OCI-LY7 (cell line): ENCODE results near the gene GPR119. TPM values are rescaled to one million over a fixed set of nuclear protein-coding genes. Genes with fewer than 3 reads are reported as not detected.
"Not testable (repeated sequence)": the region's sequence is repeated elsewhere in the genome, so short reads cannot be mapped to it uniquely, and the experiment has no call there.

ENCODE experiments used
- BruUV-seq: library from RNA; stranded (reverse); fragments of 400-500 nt; replicated peaks from 2 replicates; lab custom pipeline; 2021; lab: Mats Ljungman, UMichigan
- CTCF ChIA-PET: fragments of 300-600 bp; sonication (Branson Sonifier 250); formaldehyde crosslinking; loops from one replicate; lab custom pipeline; 2022; ENCODE audit warnings: antibody characterized with exemption; ENCODE audit not compliant: unreplicated experiment; lab: Charles Lee
- POLR2A ChIA-PET: fragments of 300-600 bp; sonication (Branson Sonifier 250); formaldehyde crosslinking; loops from one replicate; lab custom pipeline; 2022; ENCODE audit warnings: antibody characterized with exemption; lab: Charles Lee
- DNase-seq: peaks from one replicate; pipeline ENCODE4 v3.0.0-alpha.2; 2015; ENCODE audit warnings: low spot score
- H2AFZ ChIP-seq: fragments of 200-600 bp; sonication (generic), shearing (Covaris generic); 2 replicates; pipeline ENCODE4 v1.6.1; 2014; ENCODE audit warnings: mild to moderate bottlenecking, antibody characterized with exemption, low read length, moderate library complexity
- H3K27ac ChIP-seq: fragments of 200-600 bp; sonication (generic); 2 replicates; pipeline ENCODE4 v1.5.1; 2014; ENCODE audit warnings: mixed run types, low read depth, mild to moderate bottlenecking, moderate library complexity, low read length, inconsistent platforms; ENCODE audit not compliant: poor library complexity, severe bottlenecking
- H3K36me3 ChIP-seq: fragments of 200-600 bp; sonication (generic); 2 replicates; pipeline ENCODE4 v1.6.1; 2014; ENCODE audit warnings: mild to moderate bottlenecking, antibody characterized with exemption, low read length, moderate library complexity, mixed read lengths; ENCODE audit not compliant: insufficient read depth
- H3K4me1 ChIP-seq: fragments of 200-600 bp; sonication (generic); 2 replicates; pipeline ENCODE4 v1.5.1; 2014; ENCODE audit warnings: mild to moderate bottlenecking, low read length; ENCODE audit not compliant: insufficient read depth, poor library complexity, severe bottlenecking
- H3K4me2 ChIP-seq: fragments of 200-600 bp; sonication (generic); 2 replicates; pipeline ENCODE4 v1.6.1; 2014; ENCODE audit warnings: mild to moderate bottlenecking, low read length
- H3K4me3 ChIP-seq: fragments of 200-600 bp; sonication (generic); 2 replicates; pipeline ENCODE4 v1.5.1; 2014; ENCODE audit warnings: mild to moderate bottlenecking, low read depth, low read length; ENCODE audit not compliant: poor library complexity, severe bottlenecking
- H3K79me2 ChIP-seq: fragments of 200-600 bp; sonication (generic); 2 replicates; pipeline ENCODE4 v1.6.1; 2016; ENCODE audit warnings: low read depth, mild to moderate bottlenecking, low read length, moderate library complexity, mixed read lengths; ENCODE audit not compliant: insufficient read depth
- H3K9me2 ChIP-seq: fragments of 200-600 bp; sonication (generic); 2 replicates; pipeline ENCODE4 v1.6.1; 2016; ENCODE audit warnings: mild to moderate bottlenecking, low read length, mixed read lengths; ENCODE audit not compliant: insufficient read depth
- H3K9me3 ChIP-seq: fragments of 200-600 bp; sonication (generic); 2 replicates; pipeline ENCODE4 v1.6.1; 2014; ENCODE audit warnings: mild to moderate bottlenecking, mixed run types, low read length, mixed read lengths
- H4K20me1 ChIP-seq: fragments of 200-600 bp; sonication (generic); 2 replicates; pipeline ENCODE4 v1.6.1; 2014; ENCODE audit warnings: mild to moderate bottlenecking, antibody characterized with exemption, low read length, moderate library complexity, mixed read lengths; ENCODE audit not compliant: insufficient read depth
- EZH2phosphoT487 ChIP-seq: fragments of 200-600 bp; sonication (generic); IDR thresholded peaks from 2 replicates; pipeline ENCODE4 v1.6.1; 2018; ENCODE audit warnings: low read depth, borderline replicate concordance, mild to moderate bottlenecking, mixed run types, antibody characterized with exemption, low read length, moderate library complexity, mixed read lengths
- intact Hi-C: fragments of 100-400 bp; cut with micrococcal nuclease; formaldehyde crosslinking; loops from one replicate; pipeline ENCODE4 v1.10.0; 2022; ENCODE audit not compliant: unreplicated experiment
- total RNA-seq, 2 experiments: library from RNA; depleted of rRNA in 1 of 2; stranded (reverse); fragments of >200 nt in 1 of 2; shearing (Covaris generic) in 1 of 2; gene quantifications; 2 replicates each; pipeline ENCODE4 v1.2.3, GENCODE V29; 2014 to 2022
- TF ChIP-seq, protein P1 (sequence below): fragments of 200-600 bp; sonication (generic); conservative IDR thresholded peaks from 2 replicates; pipeline ENCODE4 v1.5.1; 2014; ENCODE audit warnings: mild to moderate bottlenecking, antibody characterized with exemption, low read length, moderate library complexity, mixed read lengths

The GPR119 gene
- total RNA-seq, 2 experiments from 2014 or later = not detected

DNA sequence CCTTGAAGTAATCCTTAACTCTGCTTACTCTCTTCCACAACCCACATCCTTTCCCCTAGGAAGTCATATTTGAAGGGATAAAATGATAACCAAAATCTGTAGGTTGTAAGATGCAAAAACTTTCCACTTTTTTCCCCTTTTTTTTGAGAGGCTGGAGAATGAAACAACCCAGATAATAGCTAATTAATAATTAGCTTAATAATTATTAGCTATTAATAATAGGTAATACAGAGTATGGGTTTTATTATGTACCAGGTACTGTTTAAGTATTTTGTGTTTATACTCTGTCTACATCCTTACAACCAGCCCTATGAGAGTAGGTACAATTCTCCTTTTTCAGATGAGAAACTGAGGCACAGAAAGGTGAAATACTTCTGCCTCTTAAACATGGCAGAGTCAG lies 9.4 kb downstream of the GPR119 start:
- POLR2A ChIA-PET = no interaction called here
- no peak overlapping the region for H3K4me3 ChIP-seq
- no peak overlapping the region for H2AFZ ChIP-seq
- H4K20me1 ChIP-seq = no peaks in the 10 kb centered on the region
- H3K4me2 ChIP-seq = no peak overlapping the region
- intact Hi-C loops = no loop called here
- no peaks in the 10 kb centered on the region for H3K9me3 ChIP-seq
- H3K9me2 ChIP-seq = no peaks in the 10 kb centered on the region
- no peaks in the 10 kb centered on the region for H3K36me3 ChIP-seq
- TF ChIP-seq EZH2phosphoT487 = no peak
- TF ChIP-seq, protein P1, sequence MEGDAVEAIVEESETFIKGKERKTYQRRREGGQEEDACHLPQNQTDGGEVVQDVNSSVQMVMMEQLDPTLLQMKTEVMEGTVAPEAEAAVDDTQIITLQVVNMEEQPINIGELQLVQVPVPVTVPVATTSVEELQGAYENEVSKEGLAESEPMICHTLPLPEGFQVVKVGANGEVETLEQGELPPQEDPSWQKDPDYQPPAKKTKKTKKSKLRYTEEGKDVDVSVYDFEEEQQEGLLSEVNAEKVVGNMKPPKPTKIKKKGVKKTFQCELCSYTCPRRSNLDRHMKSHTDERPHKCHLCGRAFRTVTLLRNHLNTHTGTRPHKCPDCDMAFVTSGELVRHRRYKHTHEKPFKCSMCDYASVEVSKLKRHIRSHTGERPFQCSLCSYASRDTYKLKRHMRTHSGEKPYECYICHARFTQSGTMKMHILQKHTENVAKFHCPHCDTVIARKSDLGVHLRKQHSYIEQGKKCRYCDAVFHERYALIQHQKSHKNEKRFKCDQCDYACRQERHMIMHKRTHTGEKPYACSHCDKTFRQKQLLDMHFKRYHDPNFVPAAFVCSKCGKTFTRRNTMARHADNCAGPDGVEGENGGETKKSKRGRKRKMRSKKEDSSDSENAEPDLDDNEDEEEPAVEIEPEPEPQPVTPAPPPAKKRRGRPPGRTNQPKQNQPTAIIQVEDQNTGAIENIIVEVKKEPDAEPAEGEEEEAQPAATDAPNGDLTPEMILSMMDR = no peak
- no peaks in the 10 kb centered on the region for H3K79me2 ChIP-seq
- no peak overlapping the region for H3K27ac ChIP-seq
- H3K4me1 ChIP-seq = no peaks in the 10 kb centered on the region
- no peak for DNase-seq
- BruUV-seq = no TSS peak
- CTCF ChIA-PET = no interaction called here

DNA sequence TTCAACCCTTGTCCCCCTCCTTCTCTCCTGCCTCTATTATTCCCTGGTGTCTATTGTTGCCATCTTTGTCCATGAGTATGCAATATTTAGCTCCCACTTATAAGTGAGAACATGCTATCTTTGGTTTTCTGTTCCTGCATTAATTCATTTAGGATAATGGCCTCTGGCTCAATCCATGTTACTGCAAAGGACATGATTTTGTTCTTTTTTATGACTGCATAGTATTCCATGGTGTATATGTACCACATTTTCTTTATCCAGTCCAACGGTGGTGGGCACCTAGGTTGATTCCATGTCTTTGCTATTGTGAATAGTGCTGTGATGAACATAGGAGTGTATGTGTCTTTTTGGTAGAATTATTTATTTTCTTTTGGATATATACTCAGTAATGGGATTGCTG lies 33.4 kb downstream of the GPR119 start:
- H3K4me2 ChIP-seq, intact Hi-C loops, H3K4me1 ChIP-seq, H2AFZ ChIP-seq, CTCF ChIA-PET, H3K9me2 ChIP-seq, H3K27ac ChIP-seq, H3K4me3 ChIP-seq, BruUV-seq, DNase-seq, H3K79me2 ChIP-seq, H3K9me3 ChIP-seq, H4K20me1 ChIP-seq: not testable (repeated sequence)
- peaks cover 18% of the 10 kb centered on the region; the same call in 1 of the 2 replicates for H3K36me3 ChIP-seq
- POLR2A ChIA-PET = interaction anchor here (0.6 kb wide), 1 partner anchor 812 kb away, joined by 3 read pairs; the partner anchor contains the start of gene OCRL

GRCh38 chrX:130351567-130351966 lies 33.9 kb downstream of the GPR119 start:
- no peak overlapping the region for H3K27ac ChIP-seq
- ChIA-PET POLR2A (interaction anchor here (0.6 kb wide), 1 partner anchor 811 kb away, joined by 3 read pairs; the partner anchor contains the start of gene OCRL), CTCF (no interaction called here)
- no peaks in the 10 kb centered on the region for H3K9me3 ChIP-seq
- intact Hi-C loops = no loop called here
- no peaks in the 10 kb centered on the region for H3K4me1 ChIP-seq
- TF ChIP-seq, protein P1 = no peak
- TF ChIP-seq EZH2phosphoT487 = no peak
- H3K79me2 ChIP-seq = no peaks in the 10 kb centered on the region
- H3K4me2 ChIP-seq = no peak overlapping the region
- no peak overlapping the region for H2AFZ ChIP-seq
- H3K36me3 ChIP-seq = peaks cover 18% of the 10 kb centered on the region; the same call in 1 of the 2 replicates
- DNase-seq = no peak
- no TSS peak for BruUV-seq
- no peak overlapping the region for H3K4me3 ChIP-seq
- H3K9me2 ChIP-seq = no peaks in the 10 kb centered on the region
- no peaks in the 10 kb centered on the region for H4K20me1 ChIP-seq
